HepG2 (cell line): ENCODE results near the gene DCAF6. TPM values are rescaled to one million over a fixed set of nuclear protein-coding genes. Genes with fewer than 3 reads are reported as not detected.
A peak's percentile ranks its signal among the peaks of the same experiment; 100 is the strongest.

Experiments used
- DMAP1 ChIP-seq: IDR thresholded peaks from 2 replicates; pipeline ENCODE4 v1.6.1; 2016
- EEA1 ChIP-seq: sonication (generic); formaldehyde crosslinking; IDR thresholded peaks from 2 replicates; pipeline ENCODE4 v1.5.1; 2020; ENCODE audit warnings: mild to moderate bottlenecking, missing genetic modification reagents, borderline replicate concordance
- KDM3A ChIP-seq: IDR thresholded peaks from 2 replicates; pipeline ENCODE4 v1.6.1; 2018; ENCODE audit warnings: low read depth, missing compliant biosample characterization
- KLF12 ChIP-seq: sonication (generic); formaldehyde crosslinking; IDR thresholded peaks from 2 replicates; pipeline ENCODE4 v1.4.0; 2020; ENCODE audit warnings: missing genetic modification reagents, borderline replicate concordance
- POLR2AphosphoS2 ChIP-seq: IDR thresholded peaks from 2 replicates; pipeline ENCODE4 v1.6.1; 2011; ENCODE audit warnings: low read depth, low read length, improper control_type of control experiment
- SP5 ChIP-seq: IDR thresholded peaks from 2 replicates; pipeline ENCODE4 v1.6.1; 2016; ENCODE audit warnings: low read depth, borderline replicate concordance
- TCF7 ChIP-seq: sonication (generic); IDR thresholded peaks from 2 replicates; pipeline ENCODE4 v1.6.1; 2016; ENCODE audit warnings: antibody characterized with exemption, low read depth
- TOPORS ChIP-seq: sonication (generic); formaldehyde crosslinking; IDR thresholded peaks from 2 replicates; pipeline ENCODE4 v1.8.0; 2023; ENCODE audit warnings: mild to moderate bottlenecking, missing genetic modification reagents
- U2AF1 ChIP-seq: fragments of 200-400 bp; formaldehyde crosslinking; optimal IDR thresholded peaks from 2 replicates; pipeline ENCODE3; 2017; ENCODE audit warnings: mild to moderate bottlenecking, low read depth, low read length
- ZKSCAN5 ChIP-seq: sonication (generic); formaldehyde crosslinking; IDR thresholded peaks from 2 replicates; pipeline ENCODE4 v1.5.1; 2020; ENCODE audit warnings: mild to moderate bottlenecking, missing genetic modification reagents
- ZNF343 ChIP-seq: sonication (generic); formaldehyde crosslinking; IDR thresholded peaks from 2 replicates; pipeline ENCODE4 v1.4.0; 2020; ENCODE audit warnings: mild to moderate bottlenecking, missing genetic modification reagents
- ZNF432 ChIP-seq: sonication (generic); formaldehyde crosslinking; IDR thresholded peaks from 2 replicates; pipeline ENCODE4 v1.5.0; 2020; ENCODE audit warnings: missing genetic modification reagents, mild to moderate bottlenecking, borderline replicate concordance
- ZNF547 ChIP-seq: sonication (generic); formaldehyde crosslinking; IDR thresholded peaks from 2 replicates; pipeline ENCODE4 v1.5.1; 2020; ENCODE audit warnings: mild to moderate bottlenecking, missing genetic modification reagents
- ZNF577 ChIP-seq: sonication (generic); formaldehyde crosslinking; IDR thresholded peaks from 2 replicates; pipeline ENCODE4 v1.4.0; 2020; ENCODE audit warnings: mild to moderate bottlenecking, low read depth, missing genetic modification reagents, borderline replicate concordance
- ZNF598 ChIP-seq: sonication (generic); formaldehyde crosslinking; IDR thresholded peaks from 2 replicates; pipeline ENCODE4 v1.5.1; 2020; ENCODE audit warnings: mild to moderate bottlenecking, missing genetic modification reagents, borderline replicate concordance
- polyA plus RNA-seq, 8 experiments: library from polyadenylated mRNA; depleted of rRNA in 3 of 8; stranded (reverse) in 7 of 8; unstranded in 1 of 8; fragments of >200 nt; fragmentation: Illumina TruSeq in 4 of 8; extraction: Trizol in 4 of 8; gene quantifications; 2 replicates each; pipeline versions ENCODE4 v1.2.1 to v1.2.3, GENCODE V29; 2011 to 2016; ENCODE audit warnings: low read depth in 4 of 8, missing spikeins in 1 of 8, mixed read lengths in 1 of 8; ENCODE audit not compliant: insufficient read depth in 1 of 8
- total RNA-seq, 5 experiments: library from RNA; depleted of rRNA; stranded (reverse); fragments of >200 nt; fragmentation: Illumina TruSeq; extraction: Trizol; gene quantifications; 2 replicates each; pipeline ENCODE4 v1.2.3, GENCODE V29; 2016; ENCODE audit warnings: low read depth in 1 of 5
- TF ChIP-seq, protein P1 (sequence below): sonication (generic); formaldehyde crosslinking; IDR thresholded peaks from 2 replicates; pipeline ENCODE4 v1.5.1; 2020; ENCODE audit warnings: missing genetic modification reagents, mild to moderate bottlenecking, borderline replicate concordance
- TF ChIP-seq, protein P2 (sequence below): sonication (generic); formaldehyde crosslinking; conservative IDR thresholded peaks from 2 replicates; pipeline ENCODE4 v1.5.0; 2020; ENCODE audit warnings: missing genetic modification reagents
- TF ChIP-seq, protein P3 (sequence below): fragments of 450-650 bp; IDR thresholded peaks from 2 replicates; pipeline ENCODE4 v1.6.1; 2016
- TF ChIP-seq, protein P4 (sequence below): sonication (generic); formaldehyde crosslinking; IDR thresholded peaks from 2 replicates; pipeline ENCODE4 v1.5.0; 2020; ENCODE audit warnings: missing genetic modification reagents, mild to moderate bottlenecking, borderline replicate concordance
- TF ChIP-seq, protein P5 (sequence below): sonication (generic); formaldehyde crosslinking; IDR thresholded peaks from 2 replicates; pipeline ENCODE4 v1.8.1; 2023; ENCODE audit warnings: mild to moderate bottlenecking, inconsistent platforms, moderate library complexity, missing genetic modification reagents, borderline replicate concordance

Gene DCAF6
- total and polyA plus RNA-seq, 2 of the 13 experiments (the other 11 are each of a cell fraction or from before 2014, with no cell fraction given) = 24.7 to 33.7 TPM

DNA sequence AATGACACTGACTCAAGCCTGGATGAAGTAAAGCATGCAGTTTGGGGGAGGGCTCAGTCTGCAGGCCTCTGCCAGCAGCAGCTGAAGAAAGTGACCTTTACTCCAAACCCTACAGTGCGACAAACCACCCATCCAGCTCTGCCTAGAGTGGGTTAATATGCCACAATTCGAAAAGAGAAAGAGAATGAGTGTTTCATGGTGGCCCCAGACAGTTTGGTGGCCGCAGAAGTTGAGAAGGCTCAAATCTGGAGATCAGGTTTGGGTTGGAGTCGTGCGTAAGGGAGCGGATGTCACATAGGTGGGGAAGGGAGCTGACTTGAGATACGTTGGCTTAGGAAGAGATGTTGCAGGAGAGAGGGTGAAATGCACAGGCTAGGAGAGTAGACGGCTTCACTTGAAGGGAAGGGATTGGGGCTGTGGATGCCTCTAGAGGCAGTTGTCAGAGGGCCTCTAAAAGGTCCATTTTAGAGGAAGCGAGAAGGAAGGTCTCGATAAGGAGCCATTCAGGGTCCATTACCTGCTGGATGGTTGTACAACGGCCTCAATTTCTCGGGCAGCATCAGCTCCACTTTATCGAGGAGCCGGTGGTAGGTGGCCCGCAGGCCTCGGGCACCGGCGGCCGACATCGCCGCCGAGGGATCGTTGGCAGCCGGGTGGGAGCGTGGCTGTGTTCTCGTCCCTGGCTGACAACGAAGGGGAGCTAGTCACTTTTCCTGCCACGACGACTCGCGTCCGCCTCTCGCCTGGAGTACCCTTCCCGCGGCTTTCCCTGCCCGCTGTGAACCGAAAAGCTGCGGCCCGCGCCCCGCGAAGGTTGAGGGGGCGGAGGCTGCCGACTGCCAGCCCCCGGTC lies 1.0 kb upstream of the DCAF6 start (continued):
- TF ChIP-seq, protein P1, sequence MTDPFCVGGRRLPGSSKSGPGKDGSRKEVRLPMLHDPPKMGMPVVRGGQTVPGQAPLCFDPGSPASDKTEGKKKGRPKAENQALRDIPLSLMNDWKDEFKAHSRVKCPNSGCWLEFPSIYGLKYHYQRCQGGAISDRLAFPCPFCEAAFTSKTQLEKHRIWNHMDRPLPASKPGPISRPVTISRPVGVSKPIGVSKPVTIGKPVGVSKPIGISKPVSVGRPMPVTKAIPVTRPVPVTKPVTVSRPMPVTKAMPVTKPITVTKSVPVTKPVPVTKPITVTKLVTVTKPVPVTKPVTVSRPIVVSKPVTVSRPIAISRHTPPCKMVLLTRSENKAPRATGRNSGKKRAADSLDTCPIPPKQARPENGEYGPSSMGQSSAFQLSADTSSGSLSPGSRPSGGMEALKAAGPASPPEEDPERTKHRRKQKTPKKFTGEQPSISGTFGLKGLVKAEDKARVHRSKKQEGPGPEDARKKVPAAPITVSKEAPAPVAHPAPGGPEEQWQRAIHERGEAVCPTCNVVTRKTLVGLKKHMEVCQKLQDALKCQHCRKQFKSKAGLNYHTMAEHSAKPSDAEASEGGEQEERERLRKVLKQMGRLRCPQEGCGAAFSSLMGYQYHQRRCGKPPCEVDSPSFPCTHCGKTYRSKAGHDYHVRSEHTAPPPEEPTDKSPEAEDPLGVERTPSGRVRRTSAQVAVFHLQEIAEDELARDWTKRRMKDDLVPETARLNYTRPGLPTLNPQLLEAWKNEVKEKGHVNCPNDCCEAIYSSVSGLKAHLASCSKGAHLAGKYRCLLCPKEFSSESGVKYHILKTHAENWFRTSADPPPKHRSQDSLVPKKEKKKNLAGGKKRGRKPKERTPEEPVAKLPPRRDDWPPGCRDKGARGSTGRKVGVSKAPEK = no peak
- TF ChIP-seq ZNF547 (CRISPR knock-in tag) (peak; percentile 73; the same call in 1 of the 2 replicates), TCF7 (no peak), ZNF577 (CRISPR knock-in tag) (no peak), ZNF432 (no peak), KLF12 (peak; percentile 51; the same call in 1 of the 2 replicates), EEA1 (CRISPR knock-in tag) (no peak), TOPORS (CRISPR knock-in tag) (no peak), U2AF1 (no peak), ZNF598 (CRISPR knock-in tag) (no peak), DMAP1 (CRISPR knock-in tag) (no peak), SP5 (CRISPR knock-in tag) (no peak; the same call in 1 of the 2 replicates), ZNF343 (CRISPR knock-in tag) (0 out of 2 replicates have a peak, but pooled peaks have one; percentile 11), ZKSCAN5 (CRISPR knock-in tag) (no peak; the same call in 1 of the 2 replicates), KDM3A (0 out of 2 replicates have a peak, but pooled peaks have one; percentile 56), POLR2AphosphoS2 (no peak)
- TF ChIP-seq, protein P2, sequence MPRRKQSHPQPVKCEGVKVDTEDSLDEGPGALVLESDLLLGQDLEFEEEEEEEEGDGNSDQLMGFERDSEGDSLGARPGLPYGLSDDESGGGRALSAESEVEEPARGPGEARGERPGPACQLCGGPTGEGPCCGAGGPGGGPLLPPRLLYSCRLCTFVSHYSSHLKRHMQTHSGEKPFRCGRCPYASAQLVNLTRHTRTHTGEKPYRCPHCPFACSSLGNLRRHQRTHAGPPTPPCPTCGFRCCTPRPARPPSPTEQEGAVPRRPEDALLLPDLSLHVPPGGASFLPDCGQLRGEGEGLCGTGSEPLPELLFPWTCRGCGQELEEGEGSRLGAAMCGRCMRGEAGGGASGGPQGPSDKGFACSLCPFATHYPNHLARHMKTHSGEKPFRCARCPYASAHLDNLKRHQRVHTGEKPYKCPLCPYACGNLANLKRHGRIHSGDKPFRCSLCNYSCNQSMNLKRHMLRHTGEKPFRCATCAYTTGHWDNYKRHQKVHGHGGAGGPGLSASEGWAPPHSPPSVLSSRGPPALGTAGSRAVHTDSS (CRISPR knock-in tag) = no peak; the same call in 1 of the 2 replicates
- TF ChIP-seq, protein P3, sequence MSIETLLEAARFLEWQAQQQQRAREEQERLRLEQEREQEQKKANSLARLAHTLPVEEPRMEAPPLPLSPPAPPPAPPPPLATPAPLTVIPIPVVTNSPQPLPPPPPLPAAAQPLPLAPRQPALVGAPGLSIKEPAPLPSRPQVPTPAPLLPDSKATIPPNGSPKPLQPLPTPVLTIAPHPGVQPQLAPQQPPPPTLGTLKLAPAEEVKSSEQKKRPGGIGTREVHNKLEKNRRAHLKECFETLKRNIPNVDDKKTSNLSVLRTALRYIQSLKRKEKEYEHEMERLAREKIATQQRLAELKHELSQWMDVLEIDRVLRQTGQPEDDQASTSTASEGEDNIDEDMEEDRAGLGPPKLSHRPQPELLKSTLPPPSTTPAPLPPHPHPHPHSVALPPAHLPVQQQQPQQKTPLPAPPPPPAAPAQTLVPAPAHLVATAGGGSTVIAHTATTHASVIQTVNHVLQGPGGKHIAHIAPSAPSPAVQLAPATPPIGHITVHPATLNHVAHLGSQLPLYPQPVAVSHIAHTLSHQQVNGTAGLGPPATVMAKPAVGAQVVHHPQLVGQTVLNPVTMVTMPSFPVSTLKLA = no peak
- TF ChIP-seq, protein P4, sequence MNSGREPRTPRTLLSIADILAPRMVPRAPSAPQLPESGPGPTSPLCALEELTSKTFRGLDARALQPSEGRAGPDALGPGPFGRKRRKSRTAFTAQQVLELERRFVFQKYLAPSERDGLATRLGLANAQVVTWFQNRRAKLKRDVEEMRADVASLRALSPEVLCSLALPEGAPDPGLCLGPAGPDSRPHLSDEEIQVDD (CRISPR knock-in tag) = no peak
- TF ChIP-seq, protein P5, sequence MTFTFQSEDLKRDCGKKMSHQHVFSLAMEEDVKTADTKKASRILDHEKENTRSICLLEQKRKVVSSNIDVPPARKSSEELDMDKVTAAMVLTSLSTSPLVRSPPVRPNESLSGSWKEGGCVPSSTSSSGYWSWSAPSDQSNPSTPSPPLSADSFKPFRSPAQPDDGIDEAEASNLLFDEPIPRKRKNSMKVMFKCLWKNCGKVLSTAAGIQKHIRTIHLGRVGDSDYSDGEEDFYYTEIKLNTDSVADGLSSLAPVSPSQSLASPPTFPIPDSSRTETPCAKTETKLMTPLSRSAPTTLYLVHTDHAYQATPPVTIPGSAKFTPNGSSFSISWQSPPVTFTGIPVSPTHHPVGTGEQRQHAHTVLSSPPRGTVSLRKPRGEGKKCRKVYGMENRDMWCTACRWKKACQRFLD (CRISPR knock-in tag) = no peak
